Measurements from ENCODE around the gene AADACL3. TPM values are rescaled to one million over a fixed set of nuclear protein-coding genes. Genes with fewer than 3 reads are reported as not detected.

The AADACL3 gene
- total and polyA plus RNA-seq, 2 donors (not counting 3 experiments of a cell fraction or from before 2014, with no cell fraction given): not detected

DNA sequence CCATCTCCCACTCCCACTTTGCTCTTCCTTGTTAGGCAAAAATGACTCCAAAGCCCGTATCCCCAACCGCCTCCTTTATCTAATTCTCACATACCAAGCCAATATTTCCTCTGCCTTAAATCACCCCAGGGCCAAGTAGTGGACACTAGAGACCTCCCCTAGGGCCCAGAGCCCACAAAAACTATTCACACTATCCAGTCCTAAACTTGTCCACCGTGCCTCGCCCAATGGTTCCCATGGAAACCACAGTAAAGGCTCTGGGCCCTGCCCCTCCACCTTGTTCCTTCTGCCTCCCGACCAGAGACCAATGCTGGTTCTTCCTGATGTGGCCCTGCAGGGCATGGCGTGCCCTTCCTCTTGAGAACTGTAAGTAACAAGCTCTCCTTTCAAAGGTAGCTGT, 41.9 kb downstream of the AADACL3 start:
- TF ChIP-seq POLR2A (IDR thresholded peaks at IDR 0.05; ENCODE audit: low read depth, low read length) (no peak), EZH2 (IDR thresholded peaks at IDR 0.05; ENCODE audit: borderline replicate concordance, low read depth, low read length, severe bottlenecking) (no peak), FOS (IDR thresholded peaks at IDR 0.05; ENCODE audit: borderline replicate concordance, insufficient read depth, low read length) (no peak), POLR2AphosphoS5 (IDR thresholded peaks at IDR 0.05; ENCODE audit: insufficient read depth, low read depth, low read length) (no peak), GATA2 (IDR thresholded peaks at IDR 0.05; ENCODE audit: insufficient read depth, insufficient read length, low read depth, low read length) (no peak), MYC (IDR thresholded peaks at IDR 0.05; ENCODE audit: low read depth, low read length) (no peak), JUN (IDR thresholded peaks at IDR 0.05; ENCODE audit: borderline replicate concordance, insufficient read depth, insufficient read length, low read depth) (no peak)
- TF ChIP-seq, protein P1, sequence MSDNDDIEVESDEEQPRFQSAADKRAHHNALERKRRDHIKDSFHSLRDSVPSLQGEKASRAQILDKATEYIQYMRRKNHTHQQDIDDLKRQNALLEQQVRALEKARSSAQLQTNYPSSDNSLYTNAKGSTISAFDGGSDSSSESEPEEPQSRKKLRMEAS (IDR thresholded peaks at IDR 0.05; ENCODE audit: insufficient read depth, insufficient read length): no peak
- TF ChIP-seq, protein P2, sequence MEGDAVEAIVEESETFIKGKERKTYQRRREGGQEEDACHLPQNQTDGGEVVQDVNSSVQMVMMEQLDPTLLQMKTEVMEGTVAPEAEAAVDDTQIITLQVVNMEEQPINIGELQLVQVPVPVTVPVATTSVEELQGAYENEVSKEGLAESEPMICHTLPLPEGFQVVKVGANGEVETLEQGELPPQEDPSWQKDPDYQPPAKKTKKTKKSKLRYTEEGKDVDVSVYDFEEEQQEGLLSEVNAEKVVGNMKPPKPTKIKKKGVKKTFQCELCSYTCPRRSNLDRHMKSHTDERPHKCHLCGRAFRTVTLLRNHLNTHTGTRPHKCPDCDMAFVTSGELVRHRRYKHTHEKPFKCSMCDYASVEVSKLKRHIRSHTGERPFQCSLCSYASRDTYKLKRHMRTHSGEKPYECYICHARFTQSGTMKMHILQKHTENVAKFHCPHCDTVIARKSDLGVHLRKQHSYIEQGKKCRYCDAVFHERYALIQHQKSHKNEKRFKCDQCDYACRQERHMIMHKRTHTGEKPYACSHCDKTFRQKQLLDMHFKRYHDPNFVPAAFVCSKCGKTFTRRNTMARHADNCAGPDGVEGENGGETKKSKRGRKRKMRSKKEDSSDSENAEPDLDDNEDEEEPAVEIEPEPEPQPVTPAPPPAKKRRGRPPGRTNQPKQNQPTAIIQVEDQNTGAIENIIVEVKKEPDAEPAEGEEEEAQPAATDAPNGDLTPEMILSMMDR (IDR thresholded peaks at IDR 0.05; ENCODE audit: extremely low read depth in 1 of 2, insufficient read depth in 1 of 2, low read depth in 1 of 2, low read length in 2 of 2): no peak
- H4K20me1 ChIP-seq (replicated peaks; ENCODE audit: control insufficient read depth, extremely low read depth, insufficient read depth, low read length): no peaks in the 10 kb centered on the region
- H3K27me3 ChIP-seq (ENCODE audit: control insufficient read depth in 2 of 2, insufficient read depth in 2 of 2, low read length in 2 of 2): no peaks in the 10 kb centered on the region
- no peaks in the 10 kb centered on the region for H3K36me3 ChIP-seq (ENCODE audit: control insufficient read depth in 2 of 2, extremely low read depth in 1 of 2, insufficient read depth in 2 of 2, low read length in 2 of 2)
- DNase-seq (ENCODE audit: low read depth, low spot score) (no peak), FAIRE-seq (no peak)
- ChIA-PET CTCF (no interaction called here), POLR2A (no interaction called here)
- H3K9ac ChIP-seq (replicated peaks; ENCODE audit: extremely low read depth, insufficient read depth, low read length): no peak overlapping the region
- no peaks in the 10 kb centered on the region for H3K4me1 ChIP-seq (ENCODE audit: control insufficient read depth, extremely low read depth, insufficient read depth, low read length)
- H3K9me1 ChIP-seq (replicated peaks; ENCODE audit: control insufficient read depth, extremely low read depth, insufficient read depth, low read length): no peaks in the 10 kb centered on the region
- no peak overlapping the region for H3K27ac ChIP-seq (ENCODE audit: insufficient read depth, low read depth, low read length)
- dilution Hi-C loops (cut with MboI; ENCODE audit: extremely low pct_ligation_motif_present, low sequenced_read_pairs) (no loop called here), intact Hi-C loops (cut with micrococcal nuclease) (no loop called here)
- H2AFZ ChIP-seq (ENCODE audit: low read depth, low read length): no peak overlapping the region
- H3K4me3 ChIP-seq (replicated peaks in 1 of 3; ENCODE audit: insufficient read depth in 1 of 3, low read depth in 1 of 3, low read length in 3 of 3): no peak overlapping the region
- no peaks in the 10 kb centered on the region for H3K79me2 ChIP-seq (ENCODE audit: control insufficient read depth, insufficient read depth, low read length)
- H3K4me2 ChIP-seq (ENCODE audit: insufficient read depth, low read length): no peak overlapping the region
- H3K9me3 ChIP-seq (replicated peaks; ENCODE audit: control insufficient read depth, insufficient read depth, low read length): no peaks in the 10 kb centered on the region
- BruUV-seq (replicated peaks): no TSS peak
